Measurements from ENCODE around the gene ACP7. TPM values are rescaled to one million over a fixed set of nuclear protein-coding genes. Genes with fewer than 3 reads are reported as not detected.
A peak's percentile ranks its signal among the peaks of the same experiment; 100 is the strongest.

Gene ACP7
- total RNA-seq, 1 experiment from 2014 or later, result 0.15 TPM

DNA sequence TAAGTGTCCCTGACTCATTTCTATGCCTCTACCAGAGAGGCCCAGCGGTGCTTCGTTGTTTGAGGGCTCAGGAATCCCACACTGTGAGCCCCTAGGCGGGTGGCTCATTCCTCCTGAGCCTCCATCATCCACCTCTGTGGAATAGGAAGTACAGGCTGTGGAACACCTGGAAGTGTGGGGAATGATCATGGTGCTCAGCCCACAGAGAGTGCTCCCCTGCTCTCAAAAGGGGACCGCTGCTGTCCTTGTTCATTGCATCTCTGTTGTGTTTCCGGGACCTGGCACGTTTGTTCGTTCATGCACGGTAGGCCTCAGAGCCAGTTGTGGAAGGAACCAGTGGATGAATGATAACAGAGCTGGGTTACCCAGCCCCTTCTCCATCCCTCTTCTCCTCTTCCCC lies 1.2 kb downstream of the ACP7 start:
- no peak overlapping the region for H2AFZ ChIP-seq (ENCODE audit: low read length)
- no peak overlapping the region for H3K4me2 ChIP-seq (ENCODE audit: insufficient read depth, insufficient read length, low read length)
- no peak overlapping the region for H2BK5ac ChIP-seq (ENCODE audit: insufficient read length, low read length)
- no peak overlapping the region for H4K91ac ChIP-seq (ENCODE audit: insufficient read length, low read depth, low read length)
- no peak overlapping the region for H2BK12ac ChIP-seq (ENCODE audit: insufficient read length, low read depth, low read length)
- H4K20me1 ChIP-seq (ENCODE audit: control insufficient read depth, insufficient read depth, insufficient read length), result no peaks in the 10 kb centered on the region
- no peak overlapping the region for H3K56ac ChIP-seq (ENCODE audit: insufficient read length, low read depth, low read length)
- peaks cover 16 to 20% of the 10 kb centered on the region in 2 experiments for H3K4me1 Mint-ChIP-seq
- H2BK120ac ChIP-seq (ENCODE audit: low read depth, low read length, poor library complexity, severe bottlenecking), result no peak overlapping the region
- DNase-seq, result no peak
- H3K18ac ChIP-seq (ENCODE audit: insufficient read length, low read depth, low read length), result no peak overlapping the region
- peaks cover 91% of the 10 kb centered on the region for H3K27me3 Mint-ChIP-seq (ENCODE audit: low read depth)
- no peaks in the 10 kb centered on the region for H3K4me1 ChIP-seq (ENCODE audit: insufficient read depth, low read length)
- H3K9me3 Mint-ChIP-seq, result no peaks in the 10 kb centered on the region; a peak in 2 of 5 replicates
- H3K79me1 ChIP-seq (ENCODE audit: insufficient read depth, low read depth, low read length, poor library complexity, severe bottlenecking), result no peaks in the 10 kb centered on the region
- H3K27ac Mint-ChIP-seq, result no peak overlapping the region
- H2BK15ac ChIP-seq (ENCODE audit: low read depth, low read length), result no peak overlapping the region
- H4K8ac ChIP-seq (replicated peaks; ENCODE audit: insufficient read length, low read depth, low read length), result no peak overlapping the region
- no peaks in the 10 kb centered on the region for H3K79me2 ChIP-seq (ENCODE audit: insufficient read depth, low read length)
- H3K27ac ChIP-seq (ENCODE audit: insufficient read length, low read depth, low read length), result no peak overlapping the region
- H3T11ph ChIP-seq (ENCODE audit: low read length), result no peak overlapping the region
- no peak overlapping the region for H3K23ac ChIP-seq (ENCODE audit: insufficient read length, low read depth, low read length)
- H4K5ac ChIP-seq (ENCODE audit: insufficient read length, low read depth, low read length), result no peak overlapping the region
- peak overlapping the region in 1 of 2 experiments; percentile 85; a peak in 3 of 5 replicates for H3K4me3 Mint-ChIP-seq
- H3K4ac ChIP-seq (ENCODE audit: low read depth, low read length), result no peak overlapping the region
- H3K23me2 ChIP-seq (ENCODE audit: insufficient read length, low read depth, low read length, poor library complexity, severe bottlenecking), result peaks cover 8% of the 10 kb centered on the region
- TF ChIP-seq, protein P1, sequence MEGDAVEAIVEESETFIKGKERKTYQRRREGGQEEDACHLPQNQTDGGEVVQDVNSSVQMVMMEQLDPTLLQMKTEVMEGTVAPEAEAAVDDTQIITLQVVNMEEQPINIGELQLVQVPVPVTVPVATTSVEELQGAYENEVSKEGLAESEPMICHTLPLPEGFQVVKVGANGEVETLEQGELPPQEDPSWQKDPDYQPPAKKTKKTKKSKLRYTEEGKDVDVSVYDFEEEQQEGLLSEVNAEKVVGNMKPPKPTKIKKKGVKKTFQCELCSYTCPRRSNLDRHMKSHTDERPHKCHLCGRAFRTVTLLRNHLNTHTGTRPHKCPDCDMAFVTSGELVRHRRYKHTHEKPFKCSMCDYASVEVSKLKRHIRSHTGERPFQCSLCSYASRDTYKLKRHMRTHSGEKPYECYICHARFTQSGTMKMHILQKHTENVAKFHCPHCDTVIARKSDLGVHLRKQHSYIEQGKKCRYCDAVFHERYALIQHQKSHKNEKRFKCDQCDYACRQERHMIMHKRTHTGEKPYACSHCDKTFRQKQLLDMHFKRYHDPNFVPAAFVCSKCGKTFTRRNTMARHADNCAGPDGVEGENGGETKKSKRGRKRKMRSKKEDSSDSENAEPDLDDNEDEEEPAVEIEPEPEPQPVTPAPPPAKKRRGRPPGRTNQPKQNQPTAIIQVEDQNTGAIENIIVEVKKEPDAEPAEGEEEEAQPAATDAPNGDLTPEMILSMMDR (conservative IDR thresholded peaks at IDR 0.05), result no peak
- H2BK20ac ChIP-seq (ENCODE audit: low read depth, low read length, poor library complexity, severe bottlenecking), result no peak overlapping the region
- H3K36me3 Mint-ChIP-seq (ENCODE audit: insufficient read depth in 1 of 3, low read depth in 3 of 3), result no peaks in the 10 kb centered on the region
- H3K14ac ChIP-seq (ENCODE audit: insufficient read depth, low read length), result no peak overlapping the region
- H3K27me3 ChIP-seq (ENCODE audit: insufficient read depth, low read length), result peaks cover 16% of the 10 kb centered on the region; the same call in 1 of the 2 replicates
- H3K9ac ChIP-seq (ENCODE audit: extremely low read depth, insufficient read length, low read length), result no peak overlapping the region
- H2AK5ac ChIP-seq (ENCODE audit: insufficient read length, low read length), result no peak overlapping the region
- WGBS (ENCODE audit: extremely low coverage, insufficient read length, low lambda C conversion rate), result no CpG with 5 or more reads among the region's 8 CpGs
- no peaks in the 10 kb centered on the region for H3K9me3 ChIP-seq (ENCODE audit: control insufficient read depth, low read depth, low read length)

All from H9 (cell line).